Caco-2 (cell line): Measurements from ENCODE around the gene WWP2. TPM values are rescaled to one million over a fixed set of nuclear protein-coding genes. Genes with fewer than 3 reads are reported as not detected.

Source experiments
- BruUV-seq: library from RNA; stranded (reverse); fragments of 400-500 nt; replicated peaks from 2 replicates; lab custom pipeline; 2021; lab: Mats Ljungman, UMichigan
- CTCF ChIA-PET: fragments of 300-600 bp; sonication (Branson Sonifier 250); formaldehyde crosslinking; loops from one replicate; lab custom pipeline; 2022; ENCODE audit warnings: antibody characterized with exemption; lab: Charles Lee
- POLR2A ChIA-PET: fragments of 300-600 bp; sonication (Branson Sonifier 250); formaldehyde crosslinking; loops from one replicate; lab custom pipeline; 2022; ENCODE audit warnings: antibody characterized with exemption; lab: Charles Lee
- DNase-seq, 2 experiments: peaks; one replicate each; pipeline versions ENCODE4 v3.0.0 to v3.0.0-alpha.2; 2020 to 2022
- H3K27me3 ChIP-seq: replicated peaks from 2 replicates; pipeline ENCODE4 v1.6.0; 2011; ENCODE audit warnings: low read length; ENCODE audit not compliant: control insufficient read depth, insufficient read depth
- H3K36me3 ChIP-seq: 2 replicates; pipeline ENCODE4 v1.5.1; 2011; ENCODE audit warnings: low read length; ENCODE audit not compliant: control insufficient read depth, insufficient read depth
- H3K4me1 ChIP-seq: fragments of 250-450 bp; sonication (Bioruptor Pico); 2 replicates; pipeline ENCODE4 v1.5.1; 2020; ENCODE audit warnings: mild to moderate bottlenecking
- H3K4me3 ChIP-seq: 2 replicates; pipeline ENCODE4 v1.5.1; 2011; ENCODE audit warnings: low read depth, mild to moderate bottlenecking, control low read depth, low read length
- H3K9me3 ChIP-seq: fragments of 250-450 bp; sonication (Bioruptor Pico); 2 replicates; pipeline ENCODE4 v1.5.1; 2020; ENCODE audit warnings: mild to moderate bottlenecking, moderate library complexity
- H3K27ac Mint-ChIP-seq: one replicate; pipeline ENCODE4 v1.8.0; 2022; ENCODE audit warnings: mixed read lengths; ENCODE audit not compliant: unreplicated experiment
- H3K27me3 Mint-ChIP-seq: one replicate; pipeline ENCODE4 v1.8.0; 2022; ENCODE audit warnings: mixed read lengths; ENCODE audit not compliant: insufficient read depth, unreplicated experiment
- H3K36me3 Mint-ChIP-seq: one replicate; pipeline ENCODE4 v1.8.0; 2022; ENCODE audit warnings: mild to moderate bottlenecking, mixed read lengths; ENCODE audit not compliant: insufficient read depth, unreplicated experiment
- H3K4me1 Mint-ChIP-seq: one replicate; pipeline ENCODE4 v1.8.0; 2022; ENCODE audit warnings: low read depth, mixed read lengths; ENCODE audit not compliant: unreplicated experiment
- H3K4me3 Mint-ChIP-seq: one replicate; pipeline ENCODE4 v1.8.0; 2022; ENCODE audit warnings: mild to moderate bottlenecking, moderate library complexity, mixed read lengths; ENCODE audit not compliant: unreplicated experiment
- H3K9me3 Mint-ChIP-seq: one replicate; pipeline ENCODE4 v1.8.0; 2022; ENCODE audit warnings: mixed read lengths; ENCODE audit not compliant: unreplicated experiment
- intact Hi-C: fragments of 100-400 bp; cut with micrococcal nuclease; formaldehyde crosslinking; loops from one replicate; pipeline ENCODE4 v1.10.0; 2022; ENCODE audit not compliant: unreplicated experiment
- total RNA-seq: library from RNA; stranded (reverse); gene quantifications from 2 replicates; pipeline ENCODE4 v1.2.3, GENCODE V29; 2022
- TF ChIP-seq, protein P1 (sequence below), 2 experiments: fragments of 200-600 bp in 1 of 2; IDR thresholded peaks; 1 replicate in 1 of 2; 2 replicates in 1 of 2; pipeline versions ENCODE4 v1.5.1 to v1.8.0; 2011 to 2022; ENCODE audit warnings: antibody characterized with exemption in 1 of 2, control low read depth in 1 of 2, inconsistent platforms in 1 of 2, low read depth in 1 of 2, low read length in 1 of 2, mild to moderate bottlenecking in 1 of 2, moderate library complexity in 1 of 2; ENCODE audit not compliant: insufficient read depth in 1 of 2, severe bottlenecking in 1 of 2, unreplicated experiment in 1 of 2

The WWP2 gene
- total RNA-seq, 1 experiment from 2014 or later = 39.7 TPM

DNA sequence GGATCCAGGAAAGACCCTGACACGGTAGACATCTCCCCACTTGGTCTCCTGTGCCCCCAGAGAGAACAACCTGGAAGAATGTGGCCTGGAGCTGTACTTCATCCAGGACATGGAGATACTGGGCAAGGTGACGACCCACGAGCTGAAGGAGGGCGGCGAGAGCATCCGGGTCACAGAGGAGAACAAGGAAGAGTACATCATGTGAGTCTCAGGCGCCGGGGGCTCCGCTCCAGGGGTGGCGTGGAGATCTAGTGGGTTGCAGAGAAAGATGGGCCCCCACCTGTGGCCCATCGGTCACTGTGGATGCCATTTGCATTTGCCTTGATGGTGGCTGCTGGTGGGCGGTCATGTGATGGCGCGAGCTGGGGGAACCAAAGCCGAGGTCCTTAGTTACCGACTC is 174.1 kb downstream of the WWP2 start:
- no peaks in the 10 kb centered on the region for H3K9me3 Mint-ChIP-seq
- POLR2A ChIA-PET = no interaction called here
- H3K4me3 ChIP-seq = no peak overlapping the region
- H3K4me3 Mint-ChIP-seq = no peak overlapping the region
- no TSS peak for BruUV-seq
- intact Hi-C loops = no loop called here
- TF ChIP-seq, protein P1, sequence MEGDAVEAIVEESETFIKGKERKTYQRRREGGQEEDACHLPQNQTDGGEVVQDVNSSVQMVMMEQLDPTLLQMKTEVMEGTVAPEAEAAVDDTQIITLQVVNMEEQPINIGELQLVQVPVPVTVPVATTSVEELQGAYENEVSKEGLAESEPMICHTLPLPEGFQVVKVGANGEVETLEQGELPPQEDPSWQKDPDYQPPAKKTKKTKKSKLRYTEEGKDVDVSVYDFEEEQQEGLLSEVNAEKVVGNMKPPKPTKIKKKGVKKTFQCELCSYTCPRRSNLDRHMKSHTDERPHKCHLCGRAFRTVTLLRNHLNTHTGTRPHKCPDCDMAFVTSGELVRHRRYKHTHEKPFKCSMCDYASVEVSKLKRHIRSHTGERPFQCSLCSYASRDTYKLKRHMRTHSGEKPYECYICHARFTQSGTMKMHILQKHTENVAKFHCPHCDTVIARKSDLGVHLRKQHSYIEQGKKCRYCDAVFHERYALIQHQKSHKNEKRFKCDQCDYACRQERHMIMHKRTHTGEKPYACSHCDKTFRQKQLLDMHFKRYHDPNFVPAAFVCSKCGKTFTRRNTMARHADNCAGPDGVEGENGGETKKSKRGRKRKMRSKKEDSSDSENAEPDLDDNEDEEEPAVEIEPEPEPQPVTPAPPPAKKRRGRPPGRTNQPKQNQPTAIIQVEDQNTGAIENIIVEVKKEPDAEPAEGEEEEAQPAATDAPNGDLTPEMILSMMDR (IDR thresholded peaks at IDR 0.05; ENCODE audit: insufficient read depth in 1 of 2, low read depth in 1 of 2, low read length in 1 of 2, severe bottlenecking in 1 of 2, unreplicated experiment in 1 of 2) = no peak
- H3K27me3 ChIP-seq = no peaks in the 10 kb centered on the region
- H3K27me3 Mint-ChIP-seq = no peaks in the 10 kb centered on the region
- H3K4me1 Mint-ChIP-seq = no peaks in the 10 kb centered on the region
- no peaks in the 10 kb centered on the region for H3K9me3 ChIP-seq
- DNase-seq = no peak
- peaks cover 19% of the 10 kb centered on the region for H3K36me3 Mint-ChIP-seq
- H3K4me1 ChIP-seq = no peaks in the 10 kb centered on the region
- CTCF ChIA-PET = no interaction called here
- peaks cover 3% of the 10 kb centered on the region for H3K36me3 ChIP-seq
- no peak overlapping the region for H3K27ac Mint-ChIP-seq

DNA sequence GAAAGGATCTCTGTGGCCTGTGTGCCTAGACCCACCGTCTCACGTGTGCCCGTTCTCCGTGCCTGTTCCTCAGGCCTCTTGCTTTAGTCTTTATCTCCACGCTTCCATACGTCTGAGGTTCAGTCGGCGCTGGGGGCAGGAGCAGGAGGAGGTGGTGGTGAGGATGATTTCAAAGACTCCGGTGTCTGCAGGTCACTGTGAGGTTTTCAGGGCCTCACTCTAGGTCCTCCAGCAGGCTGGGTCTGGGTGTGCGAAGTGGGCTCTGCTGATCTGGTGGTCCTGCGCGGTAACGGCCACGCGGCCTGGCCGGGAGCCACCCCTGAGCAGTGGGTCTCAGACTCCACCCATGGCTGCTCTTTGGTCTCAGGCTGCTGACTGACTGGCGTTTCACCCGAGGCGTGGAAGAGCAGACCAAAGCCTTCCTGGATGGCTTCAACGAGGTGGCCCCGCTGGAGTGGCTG is 174.6 kb downstream of the WWP2 start:
- Mint-ChIP-seq H3K9me3 (no peaks in the 10 kb centered on the region), H3K27me3 (no peaks in the 10 kb centered on the region), H3K36me3 (peaks cover 19% of the 10 kb centered on the region), H3K4me3 (no peak overlapping the region), H3K4me1 (no peaks in the 10 kb centered on the region), H3K27ac (no peak overlapping the region)
- no peaks in the 10 kb centered on the region for H3K27me3 ChIP-seq
- BruUV-seq = no TSS peak
- TF ChIP-seq, protein P1 (IDR thresholded peaks at IDR 0.05; ENCODE audit: insufficient read depth in 1 of 2, low read depth in 1 of 2, low read length in 1 of 2, severe bottlenecking in 1 of 2, unreplicated experiment in 1 of 2) = no peak
- no peaks in the 10 kb centered on the region for H3K9me3 ChIP-seq
- DNase-seq = no peak
- H3K4me1 ChIP-seq = no peaks in the 10 kb centered on the region
- intact Hi-C loops = loop anchor here (1.0 kb wide), 1 partner anchor 140 kb away; no protein-coding TSS in a partner anchor
- CTCF ChIA-PET = interaction anchor here (0.5 kb wide), 1 partner anchor 140 kb away, joined by 4 read pairs; no protein-coding TSS in a partner anchor
- POLR2A ChIA-PET = no interaction called here
- H3K4me3 ChIP-seq = no peak overlapping the region
- peaks cover 3% of the 10 kb centered on the region for H3K36me3 ChIP-seq

DNA sequence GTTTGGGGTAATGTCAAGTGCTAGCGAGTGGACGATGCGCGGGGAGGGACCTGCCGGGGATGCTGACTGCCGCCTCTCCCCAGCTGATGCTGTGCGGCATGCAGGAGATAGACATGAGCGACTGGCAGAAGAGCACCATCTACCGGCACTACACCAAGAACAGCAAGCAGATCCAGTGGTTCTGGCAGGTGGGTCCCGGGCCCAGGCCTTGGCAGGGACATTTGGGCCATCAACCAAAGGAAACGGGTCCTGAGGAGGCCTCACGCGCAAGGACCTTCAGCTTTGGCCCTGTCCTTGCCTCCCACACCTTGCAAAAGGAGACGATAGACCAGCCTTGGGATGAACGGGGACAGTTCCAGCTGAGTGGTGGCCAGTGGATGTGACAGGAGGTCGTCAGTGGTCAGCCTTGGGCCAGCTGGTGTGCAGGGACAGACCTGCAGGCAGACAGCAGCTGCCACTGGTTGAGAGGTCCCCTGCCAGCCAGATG is 175.4 kb downstream of the WWP2 start:
- H3K27me3 Mint-ChIP-seq = no peaks in the 10 kb centered on the region
- H3K27ac Mint-ChIP-seq = no peak overlapping the region
- intact Hi-C loops = loop anchor here (1.0 kb wide), 1 partner anchor 141 kb away; no protein-coding TSS in a partner anchor
- H3K4me3 Mint-ChIP-seq = no peak overlapping the region
- H3K27me3 ChIP-seq = no peaks in the 10 kb centered on the region
- ChIA-PET CTCF (interaction anchor here (0.5 kb wide), 1 partner anchor 140 kb away, joined by 4 read pairs; no protein-coding TSS in a partner anchor), POLR2A (no interaction called here)
- H3K9me3 ChIP-seq = no peaks in the 10 kb centered on the region
- TF ChIP-seq, protein P1 (IDR thresholded peaks at IDR 0.05; ENCODE audit: insufficient read depth in 1 of 2, low read depth in 1 of 2, low read length in 1 of 2, severe bottlenecking in 1 of 2, unreplicated experiment in 1 of 2) = peak; percentile 41 to 71
- peaks cover 3% of the 10 kb centered on the region for H3K36me3 ChIP-seq
- H3K4me1 Mint-ChIP-seq = no peaks in the 10 kb centered on the region
- no peaks in the 10 kb centered on the region for H3K9me3 Mint-ChIP-seq
- peaks cover 19% of the 10 kb centered on the region for H3K36me3 Mint-ChIP-seq
- H3K4me1 ChIP-seq = no peaks in the 10 kb centered on the region
- no TSS peak for BruUV-seq
- DNase-seq = peak in 1 of 2 experiments; percentile 48
- H3K4me3 ChIP-seq = no peak overlapping the region
